Panc1 (cell line): ENCODE results near the gene FZD7. TPM values are rescaled to one million over a fixed set of nuclear protein-coding genes. Genes with fewer than 3 reads are reported as not detected.

Experiments
- ATAC-seq: fragments of 200-7000 bp; cut with Tn5 transposase; 2 replicates; pipeline ENCODE4 v1.9.1; 2020; ENCODE audit warnings: mild to moderate bottlenecking, moderate library complexity
- BruUV-seq: library from RNA; stranded (reverse); fragments of 400-500 nt; replicated peaks from 2 replicates; lab custom pipeline; 2021; lab: Mats Ljungman, UMichigan
- CTCF ChIA-PET: fragments of 300-600 bp; sonication (Branson Sonifier 250); formaldehyde crosslinking; loops from one replicate; lab custom pipeline; 2022; ENCODE audit warnings: antibody characterized with exemption; lab: Charles Lee
- POLR2A ChIA-PET: fragments of 300-600 bp; sonication (Branson Sonifier 250); formaldehyde crosslinking; loops from one replicate; lab custom pipeline; 2022; ENCODE audit warnings: antibody characterized with exemption; lab: Charles Lee
- DNase-seq: peaks from one replicate; pipeline ENCODE4 v3.0.0-alpha.2; 2010; ENCODE audit warnings: low read depth, low spot score
- H3K27ac ChIP-seq: 2 replicates; pipeline ENCODE4 v1.5.1; 2011; ENCODE audit warnings: mild to moderate bottlenecking, low read length, inconsistent platforms
- H3K27me3 ChIP-seq: fragments of 200-500 bp; sonication (Bioruptor generic); 2 replicates; pipeline ENCODE4 v1.6.0; 2014; ENCODE audit warnings: low read length, inconsistent platforms; ENCODE audit not compliant: control insufficient read depth, insufficient read depth
- H3K36me3 ChIP-seq: fragments of 200-500 bp; sonication (Bioruptor generic); 2 replicates; pipeline ENCODE4 v1.5.1; 2014; ENCODE audit warnings: inconsistent platforms, mild to moderate bottlenecking, low read length, moderate library complexity; ENCODE audit not compliant: control insufficient read depth, insufficient read depth
- H3K4me1 ChIP-seq: 2 replicates; pipeline ENCODE4 v1.5.1; 2011; ENCODE audit warnings: inconsistent platforms, mild to moderate bottlenecking, low read length, moderate library complexity; ENCODE audit not compliant: control insufficient read depth, insufficient read depth
- H3K4me3 ChIP-seq, 2 experiments: 2 replicates each; pipeline ENCODE4 v1.5.1; 2011 to 2012; ENCODE audit warnings: low read depth in 2 of 2, low read length in 2 of 2, mild to moderate bottlenecking in 2 of 2, inconsistent platforms in 1 of 2, moderate library complexity in 1 of 2
- H3K9me3 ChIP-seq: fragments of 200-500 bp; sonication (Bioruptor generic); 2 replicates; pipeline ENCODE4 v1.5.1; 2014; ENCODE audit warnings: low read depth, mild to moderate bottlenecking, inconsistent platforms, low read length, moderate library complexity; ENCODE audit not compliant: control insufficient read depth, insufficient read depth
- POLR2AphosphoS5 ChIP-seq: IDR thresholded peaks from 2 replicates; pipeline ENCODE4 v1.6.1; 2012; ENCODE audit warnings: mild to moderate bottlenecking, low read depth, low read length, moderate library complexity
- SIN3A ChIP-seq: IDR thresholded peaks from 2 replicates; pipeline ENCODE4 v1.6.1; 2012; ENCODE audit warnings: low read depth, mild to moderate bottlenecking, low read length, moderate library complexity, borderline replicate concordance; ENCODE audit not compliant: insufficient read depth
- TCF7L2 ChIP-seq: IDR thresholded peaks from 2 replicates; pipeline ENCODE4 v1.6.1; 2011; ENCODE audit warnings: mild to moderate bottlenecking, low read depth, low read length, inconsistent platforms
- in situ Hi-C: cut with HindIII; loops from 2 replicates; pipeline ENCODE4 v1.10.0; 2016; ENCODE audit warnings: low sequenced_read_pairs, low pct_unique_long_range_greater_than_20kb
- intact Hi-C: fragments of 100-400 bp; cut with micrococcal nuclease; formaldehyde crosslinking; loops from one replicate; pipeline ENCODE4 v1.10.0; 2022; ENCODE audit not compliant: unreplicated experiment
- total RNA-seq: library from RNA; stranded (reverse); gene quantifications from one replicate; pipeline ENCODE4 v1.2.1, GENCODE V29; 2021; ENCODE audit not compliant: unreplicated experiment
- TF ChIP-seq, protein P1 (sequence below), 2 experiments: IDR thresholded peaks; 2 replicates each; pipeline ENCODE4 v1.6.1; 2011 to 2012; ENCODE audit warnings: low read depth in 2 of 2, control low read depth in 1 of 2, low read length in 1 of 2, mild to moderate bottlenecking in 1 of 2, moderate library complexity in 1 of 2; ENCODE audit not compliant: insufficient read depth in 1 of 2
- TF ChIP-seq, protein P2 (sequence below): fragments of 450-650 bp; IDR thresholded peaks from 2 replicates; pipeline ENCODE4 v1.5.1; 2017; ENCODE audit warnings: mild to moderate bottlenecking

The FZD7 gene
- total RNA-seq, 1 experiment from 2014 or later, result 38.1 TPM

DNA sequence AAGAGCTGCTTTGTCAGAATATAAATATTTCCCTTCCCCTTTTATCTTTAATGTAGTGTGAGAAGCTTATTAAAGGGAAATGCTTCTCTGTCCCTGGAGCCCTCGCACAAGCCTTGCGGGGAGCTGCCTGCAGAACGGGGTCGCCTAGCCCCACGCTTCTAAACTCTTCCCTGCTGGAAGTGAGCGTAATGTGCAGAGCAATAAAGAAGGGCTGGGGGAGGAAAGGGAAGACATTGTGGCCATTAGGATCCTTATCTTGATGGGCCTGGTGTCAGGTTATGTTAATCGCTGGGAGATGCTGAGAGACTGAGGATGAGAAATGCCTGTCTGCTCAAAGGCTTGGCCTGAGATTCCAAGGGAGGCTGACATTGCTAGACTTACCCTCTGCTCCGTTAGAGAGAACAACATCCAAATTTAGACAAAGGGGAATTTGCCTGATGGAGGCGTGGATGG is 18.9 kb upstream of the FZD7 start:
- no peak for ATAC-seq
- Histone ChIP-seq H3K9me3 (no peaks in the 10 kb centered on the region), H3K36me3 (no peaks in the 10 kb centered on the region), H3K4me1 (0 out of 2 replicates have a peak, but pooled peaks cover 2% of the 10 kb centered on the region), H3K27ac (no peak overlapping the region), H3K4me3 (no peak overlapping the region), H3K27me3 (no peaks in the 10 kb centered on the region)
- CTCF ChIA-PET, result no interaction called here
- no TSS peak for BruUV-seq
- TF ChIP-seq, protein P1, sequence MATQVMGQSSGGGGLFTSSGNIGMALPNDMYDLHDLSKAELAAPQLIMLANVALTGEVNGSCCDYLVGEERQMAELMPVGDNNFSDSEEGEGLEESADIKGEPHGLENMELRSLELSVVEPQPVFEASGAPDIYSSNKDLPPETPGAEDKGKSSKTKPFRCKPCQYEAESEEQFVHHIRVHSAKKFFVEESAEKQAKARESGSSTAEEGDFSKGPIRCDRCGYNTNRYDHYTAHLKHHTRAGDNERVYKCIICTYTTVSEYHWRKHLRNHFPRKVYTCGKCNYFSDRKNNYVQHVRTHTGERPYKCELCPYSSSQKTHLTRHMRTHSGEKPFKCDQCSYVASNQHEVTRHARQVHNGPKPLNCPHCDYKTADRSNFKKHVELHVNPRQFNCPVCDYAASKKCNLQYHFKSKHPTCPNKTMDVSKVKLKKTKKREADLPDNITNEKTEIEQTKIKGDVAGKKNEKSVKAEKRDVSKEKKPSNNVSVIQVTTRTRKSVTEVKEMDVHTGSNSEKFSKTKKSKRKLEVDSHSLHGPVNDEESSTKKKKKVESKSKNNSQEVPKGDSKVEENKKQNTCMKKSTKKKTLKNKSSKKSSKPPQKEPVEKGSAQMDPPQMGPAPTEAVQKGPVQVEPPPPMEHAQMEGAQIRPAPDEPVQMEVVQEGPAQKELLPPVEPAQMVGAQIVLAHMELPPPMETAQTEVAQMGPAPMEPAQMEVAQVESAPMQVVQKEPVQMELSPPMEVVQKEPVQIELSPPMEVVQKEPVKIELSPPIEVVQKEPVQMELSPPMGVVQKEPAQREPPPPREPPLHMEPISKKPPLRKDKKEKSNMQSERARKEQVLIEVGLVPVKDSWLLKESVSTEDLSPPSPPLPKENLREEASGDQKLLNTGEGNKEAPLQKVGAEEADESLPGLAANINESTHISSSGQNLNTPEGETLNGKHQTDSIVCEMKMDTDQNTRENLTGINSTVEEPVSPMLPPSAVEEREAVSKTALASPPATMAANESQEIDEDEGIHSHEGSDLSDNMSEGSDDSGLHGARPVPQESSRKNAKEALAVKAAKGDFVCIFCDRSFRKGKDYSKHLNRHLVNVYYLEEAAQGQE (IDR thresholded peaks at IDR 0.05; ENCODE audit: insufficient read depth in 1 of 2, low read depth in 2 of 2, low read length in 1 of 2), result no peak
- TF ChIP-seq SIN3A, result no peak
- TF ChIP-seq, protein P2, sequence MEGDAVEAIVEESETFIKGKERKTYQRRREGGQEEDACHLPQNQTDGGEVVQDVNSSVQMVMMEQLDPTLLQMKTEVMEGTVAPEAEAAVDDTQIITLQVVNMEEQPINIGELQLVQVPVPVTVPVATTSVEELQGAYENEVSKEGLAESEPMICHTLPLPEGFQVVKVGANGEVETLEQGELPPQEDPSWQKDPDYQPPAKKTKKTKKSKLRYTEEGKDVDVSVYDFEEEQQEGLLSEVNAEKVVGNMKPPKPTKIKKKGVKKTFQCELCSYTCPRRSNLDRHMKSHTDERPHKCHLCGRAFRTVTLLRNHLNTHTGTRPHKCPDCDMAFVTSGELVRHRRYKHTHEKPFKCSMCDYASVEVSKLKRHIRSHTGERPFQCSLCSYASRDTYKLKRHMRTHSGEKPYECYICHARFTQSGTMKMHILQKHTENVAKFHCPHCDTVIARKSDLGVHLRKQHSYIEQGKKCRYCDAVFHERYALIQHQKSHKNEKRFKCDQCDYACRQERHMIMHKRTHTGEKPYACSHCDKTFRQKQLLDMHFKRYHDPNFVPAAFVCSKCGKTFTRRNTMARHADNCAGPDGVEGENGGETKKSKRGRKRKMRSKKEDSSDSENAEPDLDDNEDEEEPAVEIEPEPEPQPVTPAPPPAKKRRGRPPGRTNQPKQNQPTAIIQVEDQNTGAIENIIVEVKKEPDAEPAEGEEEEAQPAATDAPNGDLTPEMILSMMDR, result no peak
- no peak for TF ChIP-seq TCF7L2
- TF ChIP-seq POLR2AphosphoS5, result no peak
- in situ Hi-C loops (no loop called here), intact Hi-C loops (no loop called here)
- POLR2A ChIA-PET, result no interaction called here
- no peak for DNase-seq

DNA sequence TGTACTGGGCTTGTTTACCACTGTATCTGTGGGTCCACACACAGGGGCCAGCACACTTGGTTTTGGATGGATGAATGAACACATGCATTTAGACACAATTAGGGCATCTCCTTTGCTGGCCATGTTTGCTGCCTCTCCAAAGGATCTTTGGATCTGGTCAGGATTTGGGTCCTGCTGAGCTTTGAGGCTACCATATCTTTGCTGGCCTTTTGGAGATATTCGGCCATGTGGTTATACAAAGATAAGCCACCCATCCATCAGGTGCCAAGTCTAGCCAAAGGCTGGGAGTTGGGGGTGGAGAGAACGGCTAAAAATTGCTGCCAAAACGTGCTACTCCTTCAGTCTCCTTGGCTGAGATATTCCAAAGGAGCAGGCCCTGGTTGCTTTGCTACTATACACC is 18.2 kb upstream of the FZD7 start:
- H3K36me3 ChIP-seq, result no peaks in the 10 kb centered on the region
- H3K27me3 ChIP-seq, result no peaks in the 10 kb centered on the region
- TF ChIP-seq SIN3A, result no peak
- TF ChIP-seq POLR2AphosphoS5, result no peak
- TF ChIP-seq TCF7L2, result no peak
- TF ChIP-seq, protein P2, result no peak
- TF ChIP-seq, protein P1 (IDR thresholded peaks at IDR 0.05; ENCODE audit: insufficient read depth in 1 of 2, low read depth in 2 of 2, low read length in 1 of 2), result no peak
- ATAC-seq (no peak), DNase-seq (no peak)
- in situ Hi-C loops (no loop called here), intact Hi-C loops (no loop called here)
- 0 out of 2 replicates have a peak, but pooled peaks cover 2% of the 10 kb centered on the region for H3K4me1 ChIP-seq
- BruUV-seq, result no TSS peak
- ChIA-PET POLR2A (no interaction called here), CTCF (no interaction called here)
- no peak overlapping the region for H3K27ac ChIP-seq
- no peaks in the 10 kb centered on the region for H3K9me3 ChIP-seq
- H3K4me3 ChIP-seq, result no peak overlapping the region
